HuH-7 (cell line): ENCODE measurements around the gene GNB5.
"Not testable (repeated sequence)": the region's sequence is repeated elsewhere in the genome, so short reads cannot be mapped to it uniquely, and the experiment has no call there.

Experiments used
- DNase-seq: peaks from one replicate; pipeline ENCODE4 v3.0.0; 2011; ENCODE audit warnings: low spot score

The GNB5 gene

GRCh38 chr15:52093539-52094510 lies 97.4 kb downstream of the GNB5 start:
- DNase-seq: no peak

GRCh38 chr15:52093167-52093538 lies 98.0 kb downstream of the GNB5 start:
- DNase-seq: no peak

GRCh38 chr15:52090193-52090592 lies 101.0 kb downstream of the GNB5 start:
- no peak for DNase-seq

- no peak for DNase-seq
These were observed 105.0 kb downstream of the GNB5 start for GRCh38 chr15:52086011-52086786.

GRCh38 chr15:52085299-52085698 lies 105.9 kb downstream of the GNB5 start:
- DNase-seq: no peak

- DNase-seq: no peak
These were observed 107.6 kb downstream of the GNB5 start for GRCh38 chr15:52083603-52084002.

- not testable (repeated sequence) for DNase-seq
These were observed 108.2 kb downstream of the GNB5 start for GRCh38 chr15:52083037-52083359.

GRCh38 chr15:52082197-52083036 lies 108.8 kb downstream of the GNB5 start:
- no peak for DNase-seq

GRCh38 chr15:52080706-52081392 lies 110.3 kb downstream of the GNB5 start:
- no peak for DNase-seq

- no peak for DNase-seq
These were observed 111.2 kb downstream of the GNB5 start for GRCh38 chr15:52080031-52080430.

- peak; percentile 66 for DNase-seq
These were observed 112.1 kb downstream of the GNB5 start for GRCh38 chr15:52078876-52079700.

GRCh38 chr15:52078197-52078875 lies 112.9 kb downstream of the GNB5 start:
- DNase-seq: no peak

- DNase-seq: no peak
These were observed 114.1 kb downstream of the GNB5 start for GRCh38 chr15:52076889-52077781.

GRCh38 chr15:52071570-52071969 lies 119.6 kb downstream of the GNB5 start:
- DNase-seq: no peak

GRCh38 chr15:52069559-52069958 lies 121.6 kb downstream of the GNB5 start:
- peak; percentile 19 for DNase-seq

- no peak for DNase-seq
These were observed 123.1 kb downstream of the GNB5 start for GRCh38 chr15:52068004-52068615.

GRCh38 chr15:52067545-52067926 lies 123.7 kb downstream of the GNB5 start:
- DNase-seq: no peak

GRCh38 chr15:52066842-52067544 lies 124.2 kb downstream of the GNB5 start:
- DNase-seq: no peak
